Globus pallidus (tissue), 1 donor: ENCODE data around the gene EXOC2.
"Not testable (repeated sequence)": the region's sequence is repeated elsewhere in the genome, so short reads cannot be mapped to it uniquely, and the experiment has no call there.

ENCODE experiments used
- DNase-seq: peaks from one replicate; pipeline ENCODE4 v3.0.0-alpha.2; 2015; ENCODE audit warnings: low spot score

Gene EXOC2

GRCh38 chr6:679282-679681 is 13.7 kb downstream of the EXOC2 start:
- DNase-seq: no peak

- DNase-seq: no peak
Observed at GRCh38 chr6:678520-678919, 14.4 kb downstream of the EXOC2 start.

GRCh38 chr6:677919-678318 is 15.0 kb downstream of the EXOC2 start:
- no peak for DNase-seq

- DNase-seq: no peak
Observed at GRCh38 chr6:674956-675355, 18.0 kb downstream of the EXOC2 start.

GRCh38 chr6:674406-674805 is 18.5 kb downstream of the EXOC2 start:
- no peak for DNase-seq

GRCh38 chr6:667253-667927 is 25.5 kb downstream of the EXOC2 start:
- no peak for DNase-seq

- DNase-seq: no peak
Observed at GRCh38 chr6:665403-666267, 27.3 kb downstream of the EXOC2 start.

GRCh38 chr6:663788-664187 is 29.2 kb downstream of the EXOC2 start:
- not testable (repeated sequence) for DNase-seq

- no peak for DNase-seq
Observed at GRCh38 chr6:659716-660581, 33.0 kb downstream of the EXOC2 start.

GRCh38 chr6:658244-658643 is 34.7 kb downstream of the EXOC2 start:
- DNase-seq: no peak

GRCh38 chr6:657743-658142 is 35.2 kb downstream of the EXOC2 start:
- DNase-seq: no peak

GRCh38 chr6:656460-657252 is 36.3 kb downstream of the EXOC2 start, which contains the start of gene HUS1B:
Gene HUS1B (minus strand): TSS chr6:657100. CDS start chr6:656944, 156 bp downstream.
- no peak for DNase-seq

- no peak for DNase-seq
Observed at GRCh38 chr6:654136-654535, 38.8 kb downstream of the EXOC2 start.

- no peak for DNase-seq
Observed at GRCh38 chr6:652865-653264, 40.1 kb downstream of the EXOC2 start.

- no peak for DNase-seq
Observed at GRCh38 chr6:650098-650497, 42.8 kb downstream of the EXOC2 start.

GRCh38 chr6:642805-643204 is 50.1 kb downstream of the EXOC2 start:
- DNase-seq: no peak

GRCh38 chr6:641225-641985 is 51.5 kb downstream of the EXOC2 start:
- no peak for DNase-seq

- no peak for DNase-seq
Observed at GRCh38 chr6:636488-636887, 56.5 kb downstream of the EXOC2 start.

GRCh38 chr6:635233-635632 is 57.7 kb downstream of the EXOC2 start:
- DNase-seq: no peak

- no peak for DNase-seq
Observed at GRCh38 chr6:633611-634010, 59.3 kb downstream of the EXOC2 start.

- no peak for DNase-seq
Observed at GRCh38 chr6:628766-629165, 64.2 kb downstream of the EXOC2 start.
